Measurements from ENCODE around the gene NKAP.

DNA sequence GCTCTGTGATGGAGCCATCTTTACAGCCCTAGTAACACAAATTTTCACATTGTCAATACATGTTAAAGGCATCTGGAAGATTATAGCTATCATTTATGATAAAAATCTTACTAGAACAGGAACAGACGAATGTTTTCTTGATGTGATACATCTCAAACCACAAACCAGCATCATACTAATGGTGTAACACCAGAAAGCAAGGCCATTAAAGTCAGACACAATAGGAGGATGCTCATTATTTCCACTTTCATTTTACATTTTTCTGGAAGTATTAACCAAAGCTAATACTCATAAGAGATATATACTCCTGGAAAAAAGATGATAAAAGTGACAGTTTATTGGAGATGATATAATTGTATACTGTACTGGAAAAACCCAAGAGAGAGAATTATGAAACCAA is 42.6 kb downstream of the NKAP start:
- TF ChIP-seq POLR2A (IDR thresholded peaks at IDR 0.05; ENCODE audit: low read depth, low read length) (no peak), TAF1 (IDR thresholded peaks at IDR 0.05; ENCODE audit: low read depth, low read length) (no peak), POLR2AphosphoS5 (IDR thresholded peaks at IDR 0.05; ENCODE audit: low read depth, low read length) (no peak), SPI1 (IDR thresholded peaks at IDR 0.05; ENCODE audit: low read depth, low read length) (no peak)

All from GM12891 (cell line).